Measurements from ENCODE around the gene NTHL1.
A peak's percentile ranks its signal among the peaks of the same experiment; 100 is the strongest.

Gene NTHL1

GRCh38 chr16:2007081-2007836, 40.4 kb downstream of the NTHL1 start:
- no peak for DNase-seq

DNA sequence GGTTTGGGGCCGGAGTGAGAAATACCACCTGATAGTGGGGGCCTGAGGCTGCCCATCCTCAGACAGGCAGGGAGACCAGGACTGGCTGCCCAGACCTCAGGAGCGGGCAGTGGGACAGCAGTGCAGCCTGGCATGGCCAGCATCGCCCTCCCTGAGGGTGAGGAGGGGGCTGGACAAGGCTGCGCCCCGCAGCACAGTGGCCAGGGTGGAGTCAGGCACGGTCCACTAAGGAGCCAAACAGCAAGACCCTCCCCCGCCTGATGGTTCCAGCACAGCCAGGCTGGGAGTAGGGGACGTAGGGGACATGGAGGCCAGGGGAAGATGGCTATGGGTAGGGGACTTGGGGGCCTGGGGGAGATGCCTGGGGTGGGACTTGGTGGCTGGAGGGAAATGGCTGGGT, 41.3 kb downstream of the NTHL1 start:
- no peak for DNase-seq

DNA sequence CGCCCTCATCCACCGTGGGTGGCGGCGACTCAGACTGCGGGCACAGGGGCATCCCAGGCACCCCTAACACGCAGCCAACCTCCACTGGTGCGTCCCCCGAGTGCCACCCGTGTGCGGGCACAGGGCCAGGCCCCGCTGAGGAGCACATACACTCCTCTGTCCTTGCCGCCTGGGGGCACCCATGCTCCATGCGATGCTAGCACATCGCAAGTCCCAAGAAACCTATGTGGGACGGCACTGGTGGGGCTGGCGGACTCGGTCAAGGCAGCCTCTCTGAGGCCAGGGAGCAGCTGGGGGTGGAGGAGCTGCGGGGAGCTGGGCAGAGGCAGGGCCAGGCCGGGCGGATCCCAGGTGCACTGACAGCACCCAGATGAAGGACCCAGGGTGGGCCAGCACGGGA, 42.0 kb downstream of the NTHL1 start:
- no peak for DNase-seq

GRCh38 chr16:2004795-2005517, 42.7 kb downstream of the NTHL1 start:
- no peak for DNase-seq

GRCh38 chr16:2003827-2004641, 43.6 kb downstream of the NTHL1 start:
- peak; percentile 93 for DNase-seq

- DNase-seq = no peak
Measured at GRCh38 chr16:2003231-2003826, 44.3 kb downstream of the NTHL1 start.

- no peak for DNase-seq
Measured at GRCh38 chr16:2002406-2003230, 45.0 kb downstream of the NTHL1 start.

GRCh38 chr16:2001456-2002355, 45.9 kb downstream of the NTHL1 start:
- DNase-seq = no peak

DNA sequence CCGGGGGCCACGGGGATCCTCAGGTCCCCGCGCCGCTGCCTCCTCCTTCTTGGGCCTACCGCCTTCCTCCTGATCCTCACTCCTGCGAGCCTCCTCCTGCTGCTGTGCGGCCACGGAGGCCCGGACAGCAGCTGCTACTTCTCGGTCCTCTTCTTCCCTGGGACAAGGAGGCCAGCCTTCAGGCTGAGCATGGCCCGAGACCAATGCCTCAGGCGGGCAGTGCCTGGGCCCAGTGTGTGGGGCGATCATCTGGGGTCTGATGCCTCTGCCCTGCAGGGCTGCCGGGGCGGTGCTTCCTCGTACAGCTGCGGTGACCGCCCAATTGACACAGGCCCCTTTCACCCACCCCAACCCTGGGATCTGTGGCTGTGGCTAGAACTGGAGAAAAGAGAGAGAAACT, 46.6 kb downstream of the NTHL1 start:
- DNase-seq = no peak

GRCh38 chr16:1999866-2000514, 47.6 kb downstream of the NTHL1 start:
- no peak for DNase-seq

DNA sequence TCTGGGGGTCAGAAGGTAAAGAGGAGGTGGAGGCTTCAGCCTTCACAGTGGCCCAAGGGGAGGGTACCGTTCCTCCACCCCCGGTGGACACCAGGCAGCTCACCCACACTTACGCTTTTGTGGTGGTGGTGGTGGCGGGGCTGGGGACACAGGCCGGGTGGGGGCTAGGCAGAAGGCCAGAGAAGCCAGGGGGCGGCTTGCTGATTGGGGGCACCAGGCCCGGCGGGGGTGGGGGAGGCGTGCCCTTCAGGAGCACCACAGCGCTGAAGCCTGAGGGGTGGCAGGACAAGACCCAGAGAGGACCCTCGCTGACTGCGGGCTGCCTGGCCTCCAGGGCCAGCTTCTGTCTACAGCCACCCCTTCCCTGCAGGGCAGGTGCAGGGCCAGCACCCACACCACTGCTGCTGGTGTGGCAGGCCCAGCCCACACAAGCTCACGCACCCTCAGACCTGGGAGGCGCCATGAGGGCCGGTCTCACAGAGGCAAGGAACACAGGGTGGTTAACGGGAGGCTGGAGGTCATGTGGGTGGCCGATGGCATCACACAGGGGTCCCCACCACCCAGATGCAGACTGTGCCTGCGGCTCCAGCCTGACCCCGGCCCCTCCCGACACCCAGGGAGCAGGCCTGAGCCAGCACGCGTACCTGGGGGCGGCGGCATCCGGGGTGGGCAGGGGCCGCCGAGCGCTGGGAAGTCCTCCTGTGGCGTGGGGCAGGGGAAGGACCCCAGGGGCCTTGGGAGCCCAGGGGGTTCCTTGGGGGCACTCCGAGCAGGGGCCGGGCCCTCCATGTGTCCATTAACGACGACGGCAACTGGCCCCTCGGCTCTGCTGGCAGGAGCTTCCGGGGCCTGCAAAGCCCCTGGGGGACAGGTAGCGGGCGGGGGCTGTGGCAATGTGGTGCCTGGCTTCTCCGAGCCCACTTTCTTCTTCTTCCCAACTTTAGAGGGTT, 48.5 kb downstream of the NTHL1 start:
- no peak for DNase-seq

DNA sequence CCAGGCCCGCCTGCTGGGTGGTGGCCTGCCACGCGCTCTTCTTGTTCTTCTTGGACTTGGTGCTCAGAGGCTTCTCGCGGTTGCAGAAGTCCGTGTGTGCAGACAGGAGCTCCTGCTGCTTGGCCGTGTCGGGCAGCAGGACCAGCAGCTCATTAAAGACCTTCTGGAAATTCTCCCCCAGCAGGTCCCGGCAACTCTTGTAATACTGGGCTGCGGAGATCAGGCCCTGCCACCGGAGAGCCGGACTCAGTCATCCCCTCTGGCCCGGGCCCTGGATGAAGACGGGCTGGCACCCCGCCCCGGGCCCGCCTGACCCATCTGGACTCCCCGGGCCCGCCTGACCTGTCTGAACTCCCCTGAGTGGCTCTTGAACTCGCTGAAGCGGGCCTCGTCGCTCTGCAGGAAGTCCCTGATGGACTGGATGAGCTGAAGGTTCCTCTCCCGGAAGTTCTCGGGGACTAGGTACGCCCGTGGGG, 49.2 kb downstream of the NTHL1 start:
- DNase-seq = no peak

DNA sequence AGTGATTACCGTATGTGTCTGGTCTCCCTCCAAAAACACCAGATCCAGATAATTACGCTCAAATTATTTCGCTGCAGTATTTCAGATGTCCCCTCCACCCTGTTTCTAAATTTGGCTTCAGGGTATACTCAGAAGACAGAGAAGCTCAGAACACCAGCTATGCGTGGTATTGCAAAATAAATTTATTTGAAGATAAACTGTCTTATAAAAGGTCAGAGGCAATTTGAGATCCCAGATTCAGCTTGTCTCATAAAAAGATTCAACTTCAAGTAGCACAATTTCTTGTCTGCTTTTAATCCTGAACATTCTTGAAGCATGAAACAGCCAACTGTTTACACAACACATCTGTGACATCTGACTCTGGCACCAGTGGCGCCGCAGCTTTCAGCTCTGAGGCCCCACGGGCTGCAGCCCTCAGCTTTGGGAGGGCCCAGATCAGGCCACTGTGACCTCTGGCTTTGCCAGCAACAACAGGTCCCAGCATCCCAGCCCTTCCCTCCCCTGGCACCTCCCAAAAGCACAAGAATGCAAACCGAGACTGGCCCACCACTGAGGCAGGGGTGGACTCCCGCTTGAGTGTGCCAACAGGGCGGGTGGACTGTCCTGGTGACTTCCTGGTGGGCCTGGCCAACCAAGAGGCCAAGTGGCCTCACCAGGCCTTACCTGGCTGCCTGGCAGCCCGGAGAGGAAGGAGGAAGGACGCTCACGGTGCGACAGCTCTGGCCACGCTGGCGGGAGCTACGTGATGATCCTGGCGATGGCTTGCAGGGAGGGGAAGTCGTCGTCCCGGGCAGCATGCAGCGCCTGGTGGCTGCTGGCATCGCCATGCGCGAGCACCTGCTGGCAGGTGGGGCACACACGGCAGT, 49.9 kb downstream of the NTHL1 start:
- DNase-seq = no peak

GRCh38 chr16:1993731-1994131, 53.9 kb downstream of the NTHL1 start:
- DNase-seq = no peak

- DNase-seq = no peak
Measured at GRCh38 chr16:1992704-1993317, 54.8 kb downstream of the NTHL1 start.

GRCh38 chr16:1991948-1992703, 55.5 kb downstream of the NTHL1 start:
- DNase-seq = peak; percentile 96

GRCh38 chr16:1991588-1991947, 56.1 kb downstream of the NTHL1 start:
- DNase-seq = no peak

Measured in femur (tissue), 1 donor.